Lower lobe of right lung (tissue), 2 donors: ENCODE measurements around the gene SLC7A6. TPM values are rescaled to one million over a fixed set of nuclear protein-coding genes. Genes with fewer than 3 reads are reported as not detected.
A peak's percentile ranks its signal among the peaks of the same experiment; 100 is the strongest.

ENCODE experiments used
- ATAC-seq, 2 donors: fragments of 200-7000 bp; cut with Tn5 transposase; one replicate each; pipeline ENCODE4 v1.9.1; 2020 to 2022; ENCODE audit warnings: mild to moderate bottlenecking in 2 of 2, moderate library complexity in 2 of 2
- DNase-seq: peaks from one replicate; pipeline ENCODE4 v3.0.0-alpha.2; 2020
- H3K27ac ChIP-seq: fragments of 200-600 bp; one replicate; pipeline ENCODE4 v1.8.0; 2022
- H3K27me3 ChIP-seq: fragments of 200-600 bp; one replicate; pipeline ENCODE4 v1.8.0; 2022; ENCODE audit warnings: low read depth
- H3K36me3 ChIP-seq: fragments of 200-600 bp; one replicate; pipeline ENCODE4 v1.8.0; 2022; ENCODE audit warnings: mild to moderate bottlenecking
- H3K4me1 ChIP-seq: fragments of 200-600 bp; one replicate; pipeline ENCODE4 v1.8.0; 2022
- H3K4me3 ChIP-seq: fragments of 200-600 bp; one replicate; pipeline ENCODE4 v1.8.0; 2022; ENCODE audit warnings: mild to moderate bottlenecking
- H3K9me3 ChIP-seq: fragments of 200-600 bp; one replicate; pipeline ENCODE4 v1.8.0; 2022
- intact Hi-C: fragments of 100-400 bp; cut with DNase I; formaldehyde crosslinking; loops from one replicate; pipeline ENCODE4 v1.11.0; 2022
- total RNA-seq: library from RNA; stranded (reverse); fragmentation: NEBNext Ultra II Directional; extraction: Animal tissue kit (Norgen Biotek cat#: 25700); gene quantifications from one replicate; pipeline ENCODE4 v1.2.1, GENCODE V29; 2021
- TF ChIP-seq, protein P1 (sequence below): fragments of 200-600 bp; IDR thresholded peaks from one replicate; pipeline ENCODE4 v1.8.0; 2022; ENCODE audit warnings: antibody characterized with exemption, mild to moderate bottlenecking
- donor health status: DM: no; HTN: yes; CAD: no; lungs with severe emphysema.

SLC7A6 gene
- total RNA-seq, 1 donor from 2014 or later = 47.1 TPM

DNA sequence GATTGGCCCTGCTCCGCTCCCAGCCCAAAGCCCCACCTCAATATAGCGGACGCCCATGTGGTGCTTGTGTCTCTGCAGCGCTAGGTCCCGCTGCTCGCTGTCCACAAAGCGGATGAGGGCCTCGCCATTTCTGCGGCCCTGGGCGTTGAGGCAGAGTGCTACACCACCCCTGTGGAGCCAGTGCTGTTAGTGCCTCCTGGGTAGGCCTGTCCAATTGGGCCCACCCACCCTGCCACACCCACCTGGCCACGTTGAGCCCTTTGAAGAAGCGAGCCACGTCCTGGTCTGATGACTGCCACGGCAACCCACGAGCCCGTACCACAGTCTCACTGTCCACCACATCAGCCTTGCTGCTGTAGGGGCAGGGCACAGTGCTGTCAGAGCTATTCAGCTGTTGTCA lies 32.0 kb upstream of the SLC7A6 start:
- no peaks in the 10 kb centered on the region for H3K27me3 ChIP-seq
- peaks cover 45% of the 10 kb centered on the region for H3K4me1 ChIP-seq
- H3K9me3 ChIP-seq = no peaks in the 10 kb centered on the region
- H3K27ac ChIP-seq = no peak overlapping the region
- TF ChIP-seq, protein P1, sequence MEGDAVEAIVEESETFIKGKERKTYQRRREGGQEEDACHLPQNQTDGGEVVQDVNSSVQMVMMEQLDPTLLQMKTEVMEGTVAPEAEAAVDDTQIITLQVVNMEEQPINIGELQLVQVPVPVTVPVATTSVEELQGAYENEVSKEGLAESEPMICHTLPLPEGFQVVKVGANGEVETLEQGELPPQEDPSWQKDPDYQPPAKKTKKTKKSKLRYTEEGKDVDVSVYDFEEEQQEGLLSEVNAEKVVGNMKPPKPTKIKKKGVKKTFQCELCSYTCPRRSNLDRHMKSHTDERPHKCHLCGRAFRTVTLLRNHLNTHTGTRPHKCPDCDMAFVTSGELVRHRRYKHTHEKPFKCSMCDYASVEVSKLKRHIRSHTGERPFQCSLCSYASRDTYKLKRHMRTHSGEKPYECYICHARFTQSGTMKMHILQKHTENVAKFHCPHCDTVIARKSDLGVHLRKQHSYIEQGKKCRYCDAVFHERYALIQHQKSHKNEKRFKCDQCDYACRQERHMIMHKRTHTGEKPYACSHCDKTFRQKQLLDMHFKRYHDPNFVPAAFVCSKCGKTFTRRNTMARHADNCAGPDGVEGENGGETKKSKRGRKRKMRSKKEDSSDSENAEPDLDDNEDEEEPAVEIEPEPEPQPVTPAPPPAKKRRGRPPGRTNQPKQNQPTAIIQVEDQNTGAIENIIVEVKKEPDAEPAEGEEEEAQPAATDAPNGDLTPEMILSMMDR = no peak
- peaks cover 58% of the 10 kb centered on the region for H3K36me3 ChIP-seq
- ATAC-seq (no peak), DNase-seq (peak; percentile 50)
- intact Hi-C loops = no loop called here
- H3K4me3 ChIP-seq = no peak overlapping the region

DNA sequence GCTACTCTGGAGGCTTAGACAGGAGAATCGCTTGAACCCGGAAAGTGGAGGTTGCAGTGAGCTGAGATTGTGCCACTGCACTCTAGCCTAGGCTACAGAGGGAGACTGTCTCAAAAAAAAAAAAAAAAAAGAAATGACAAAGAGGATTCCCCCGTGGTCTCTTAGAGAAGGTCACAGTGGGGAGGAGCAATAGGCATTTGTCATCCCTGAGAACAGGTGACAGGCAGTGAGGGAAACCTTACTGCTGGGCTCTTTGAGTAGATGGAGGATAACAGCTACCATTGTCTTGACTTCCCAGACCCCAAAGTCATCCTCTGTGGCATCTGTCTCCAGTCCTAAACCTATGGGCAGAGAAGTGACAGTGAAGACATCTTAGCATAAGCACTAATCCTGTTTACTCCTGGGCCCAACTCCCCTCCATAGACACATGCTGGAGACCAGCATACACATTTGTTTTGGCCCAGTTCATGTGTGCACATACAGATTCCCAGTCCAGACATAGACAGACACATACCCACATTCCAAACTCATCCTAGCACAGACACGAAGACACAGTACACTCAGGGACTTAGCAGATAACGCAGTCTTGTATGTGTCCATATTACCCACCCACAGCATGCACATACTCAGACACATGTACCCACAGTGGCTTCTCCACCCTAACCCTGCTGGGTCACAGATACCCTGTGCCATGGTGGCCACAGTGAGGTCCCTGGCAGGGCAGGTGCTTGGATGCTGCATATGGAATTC lies 31.1 kb upstream of the SLC7A6 start:
- DNase-seq = no peak
- TF ChIP-seq, protein P1 = no peak
- intact Hi-C loops = no loop called here
- Histone ChIP-seq H3K27me3 (no peaks in the 10 kb centered on the region), H3K9me3 (no peaks in the 10 kb centered on the region), H3K4me1 (peaks cover 40% of the 10 kb centered on the region), H3K4me3 (peak overlapping the region; percentile 32), H3K27ac (peak overlapping the region; percentile 94), H3K36me3 (peaks cover 48% of the 10 kb centered on the region)
- ATAC-seq = no peak

DNA sequence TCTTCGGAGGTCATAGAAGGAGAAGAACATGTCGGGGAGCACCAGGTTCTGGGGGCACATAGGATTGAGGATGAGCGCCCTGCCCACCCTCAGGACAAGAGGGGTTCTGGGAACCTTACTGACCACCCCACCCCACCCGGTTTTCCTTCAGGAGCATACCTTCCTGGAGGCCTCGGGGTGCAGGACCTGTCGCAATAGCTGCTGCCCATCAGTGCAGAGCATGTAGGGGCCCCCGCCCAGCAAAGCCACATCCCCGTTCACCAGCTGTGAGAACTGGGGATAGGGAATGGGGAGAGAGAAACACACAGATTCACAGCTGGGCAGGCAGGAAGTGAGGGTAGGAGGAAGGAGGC lies 30.5 kb upstream of the SLC7A6 start:
- H3K9me3 ChIP-seq = no peaks in the 10 kb centered on the region
- H3K4me3 ChIP-seq = peak overlapping the region; percentile 32
- TF ChIP-seq, protein P1 = no peak
- no peak for ATAC-seq
- peaks cover 43% of the 10 kb centered on the region for H3K36me3 ChIP-seq
- intact Hi-C loops = no loop called here
- peaks cover 39% of the 10 kb centered on the region for H3K4me1 ChIP-seq
- H3K27ac ChIP-seq = peak overlapping the region; percentile 94
- no peaks in the 10 kb centered on the region for H3K27me3 ChIP-seq
- no peak for DNase-seq

DNA sequence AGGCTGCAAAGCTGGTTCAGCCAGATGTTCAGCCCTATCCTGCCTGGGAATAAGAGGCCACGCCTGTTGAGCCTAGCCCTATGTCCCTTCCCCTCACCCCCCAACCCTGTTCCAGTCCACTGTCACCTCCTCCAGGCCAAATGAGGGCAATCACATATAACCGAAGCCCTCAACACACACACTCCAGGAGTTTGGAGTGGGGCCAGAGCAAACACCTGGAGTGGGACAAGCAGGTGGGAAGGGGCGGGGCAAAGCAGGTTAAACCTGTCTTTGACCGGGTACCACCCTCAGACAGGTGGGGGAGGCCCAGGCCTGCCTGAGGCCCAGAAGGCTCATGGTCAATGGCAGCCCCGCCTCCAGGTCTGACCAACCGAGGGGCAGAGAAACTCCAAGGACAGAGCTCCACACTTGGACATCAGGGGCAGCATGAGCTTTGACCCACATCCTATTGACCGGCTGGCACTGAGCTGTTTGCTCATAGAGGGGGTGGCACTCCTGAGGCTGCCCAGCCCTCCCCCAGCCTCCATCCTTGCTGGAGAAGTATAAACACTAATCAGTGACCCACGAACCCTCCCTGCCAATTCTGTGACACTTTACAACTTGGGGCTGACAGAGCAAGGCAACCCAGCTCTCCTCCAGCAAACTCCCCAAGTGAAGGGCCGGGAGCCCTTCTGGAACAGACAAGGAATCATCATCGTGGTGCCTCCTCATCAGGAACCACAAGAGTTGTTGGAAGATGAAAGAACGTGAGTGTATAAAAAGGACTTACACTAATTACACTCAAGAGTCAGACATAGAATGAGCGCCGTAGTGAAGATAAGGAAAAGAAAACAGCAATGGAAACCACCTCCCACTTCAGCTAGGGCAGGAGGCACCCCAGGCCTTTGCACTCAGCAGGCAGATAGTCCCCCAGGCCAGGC lies 29.9 kb upstream of the SLC7A6 start:
- TF ChIP-seq, protein P1 = no peak
- peaks cover 34% of the 10 kb centered on the region for H3K4me1 ChIP-seq
- H3K4me3 ChIP-seq = peak overlapping the region; percentile 78
- H3K36me3 ChIP-seq = peaks cover 37% of the 10 kb centered on the region
- H3K27ac ChIP-seq = peak overlapping the region; percentile 94
- no peaks in the 10 kb centered on the region for H3K9me3 ChIP-seq
- intact Hi-C loops = no loop called here
- no peaks in the 10 kb centered on the region for H3K27me3 ChIP-seq
- ATAC-seq (peak; percentile 65 to 69), DNase-seq (peak; percentile 94)

DNA sequence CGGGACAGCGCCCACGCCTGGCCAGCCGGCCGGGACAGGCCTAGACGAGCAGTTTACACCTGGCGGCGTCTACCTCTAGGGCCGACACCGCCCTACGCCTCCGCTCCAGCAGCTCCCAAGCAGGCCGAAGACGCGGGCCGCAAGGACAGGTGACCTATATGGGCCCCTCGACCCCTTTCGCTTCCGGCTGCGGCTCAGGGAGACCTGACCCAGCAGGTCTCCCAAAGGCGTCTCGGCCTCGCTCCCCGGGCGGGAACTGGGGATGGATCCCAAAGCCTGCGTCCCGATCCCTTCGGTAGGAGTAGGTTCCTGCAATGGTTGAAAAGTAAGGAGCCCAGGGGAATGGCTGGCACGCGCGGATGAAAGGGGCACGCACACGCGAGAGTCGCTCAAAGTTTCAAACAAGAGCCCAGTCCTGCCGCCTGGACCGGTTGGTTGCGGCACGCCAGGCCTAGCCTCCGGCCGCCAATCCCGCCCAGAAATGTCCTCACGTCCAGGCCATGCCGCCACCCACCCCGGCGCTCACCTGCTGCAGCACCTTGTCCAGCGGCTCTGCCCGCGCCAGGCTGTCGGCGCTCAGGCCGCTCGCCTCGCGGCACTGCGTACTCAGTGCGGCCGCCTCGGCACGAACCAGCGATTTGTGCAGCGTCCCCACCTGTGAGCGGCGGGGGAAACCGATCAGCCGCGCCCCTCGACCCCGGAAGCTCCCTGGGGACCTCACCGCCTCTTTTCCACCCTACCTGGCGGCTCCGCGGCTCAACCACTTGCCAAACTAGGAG lies 29.0 kb upstream of the SLC7A6 start:
- ATAC-seq (peak; percentile 0 to 11), DNase-seq (peak; percentile 73)
- H3K4me3 ChIP-seq = peak overlapping the region; percentile 78
- H3K27ac ChIP-seq = peak overlapping the region; percentile 94
- peaks cover 40% of the 10 kb centered on the region for H3K4me1 ChIP-seq
- TF ChIP-seq, protein P1 = no peak
- H3K9me3 ChIP-seq = no peaks in the 10 kb centered on the region
- H3K36me3 ChIP-seq = peaks cover 28% of the 10 kb centered on the region
- intact Hi-C loops = no loop called here
- H3K27me3 ChIP-seq = no peaks in the 10 kb centered on the region
